HL-60/S4 treated with retinoic acid at 250 ng/mL for 4 days and 3 days (cell line): ENCODE measurements around the gene CD81.

ENCODE experiments used
- in situ Hi-C: fragments of 300-500 bp; cut with MboI; formaldehyde crosslinking; loops from 2 replicates; pipeline ENCODE4 v1.7.0; 2022; ENCODE audit warnings: low sequenced_read_pairs

CD81 gene

DNA sequence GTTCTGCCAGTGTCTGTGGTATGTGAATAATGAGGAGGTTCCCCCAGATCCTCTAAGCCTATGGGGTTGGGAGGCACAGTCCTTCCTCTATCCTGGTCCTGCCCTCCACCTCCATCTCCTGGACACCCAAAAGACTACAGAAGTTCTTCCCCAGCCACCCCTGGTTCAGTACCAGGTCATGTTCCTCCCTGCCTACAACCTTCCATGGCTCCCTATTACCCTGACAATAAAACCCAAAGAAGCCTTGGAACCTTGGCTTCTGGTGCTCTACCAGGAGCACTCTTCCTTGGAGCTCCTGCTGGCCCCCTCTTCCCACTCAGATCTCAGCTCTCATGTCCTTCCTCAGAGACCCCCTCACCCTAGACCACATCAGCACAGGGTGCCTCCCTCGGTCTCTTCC is 54.3 kb downstream of the CD81 start:
- in situ Hi-C loops = no loop called here

DNA sequence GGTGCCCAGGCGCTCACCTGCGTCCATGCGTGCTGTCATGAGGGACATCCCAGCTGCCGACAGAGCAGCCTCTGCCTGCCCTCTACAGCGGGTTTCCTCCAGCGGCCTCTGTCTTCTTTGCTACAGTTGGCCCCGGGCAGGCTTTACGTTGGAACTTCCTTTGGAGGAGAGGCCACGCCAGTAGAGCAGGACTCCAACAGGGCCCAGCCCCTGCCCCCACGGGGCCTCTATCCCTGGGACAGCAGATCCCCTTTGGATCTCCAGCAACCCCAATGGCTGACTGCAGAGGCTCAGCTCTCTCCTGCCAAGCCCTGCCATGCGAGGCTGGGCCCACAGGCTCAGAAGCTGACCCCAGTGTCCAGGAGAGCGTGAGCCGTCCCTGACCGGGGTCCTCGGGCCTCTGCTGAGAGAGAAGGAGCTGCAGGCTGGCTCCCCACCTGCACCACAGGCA is 55.1 kb downstream of the CD81 start:
- in situ Hi-C loops = no loop called here

DNA sequence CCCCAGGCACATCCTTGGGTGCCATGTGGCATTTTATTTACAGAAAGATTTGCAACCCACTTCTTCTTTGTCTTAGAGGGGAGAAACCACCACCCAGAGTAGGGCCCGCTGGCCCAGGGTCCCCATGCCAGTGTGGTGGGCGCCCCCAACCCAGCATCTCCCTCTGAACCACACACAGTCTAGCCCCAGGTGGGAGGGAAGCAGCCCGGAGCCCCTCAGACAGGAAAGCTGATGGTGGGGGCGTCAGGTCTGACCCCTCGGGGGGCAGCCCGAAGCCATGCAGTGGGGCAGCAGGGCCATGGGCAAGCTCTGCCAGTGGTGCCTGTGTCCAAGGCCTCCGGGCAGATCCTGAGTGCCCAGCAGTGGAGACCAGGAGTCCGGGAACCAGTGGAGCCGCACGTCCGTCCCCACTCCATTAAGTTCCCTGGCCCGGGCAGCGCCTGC is 55.5 kb downstream of the CD81 start:
- in situ Hi-C loops = no loop called here

DNA sequence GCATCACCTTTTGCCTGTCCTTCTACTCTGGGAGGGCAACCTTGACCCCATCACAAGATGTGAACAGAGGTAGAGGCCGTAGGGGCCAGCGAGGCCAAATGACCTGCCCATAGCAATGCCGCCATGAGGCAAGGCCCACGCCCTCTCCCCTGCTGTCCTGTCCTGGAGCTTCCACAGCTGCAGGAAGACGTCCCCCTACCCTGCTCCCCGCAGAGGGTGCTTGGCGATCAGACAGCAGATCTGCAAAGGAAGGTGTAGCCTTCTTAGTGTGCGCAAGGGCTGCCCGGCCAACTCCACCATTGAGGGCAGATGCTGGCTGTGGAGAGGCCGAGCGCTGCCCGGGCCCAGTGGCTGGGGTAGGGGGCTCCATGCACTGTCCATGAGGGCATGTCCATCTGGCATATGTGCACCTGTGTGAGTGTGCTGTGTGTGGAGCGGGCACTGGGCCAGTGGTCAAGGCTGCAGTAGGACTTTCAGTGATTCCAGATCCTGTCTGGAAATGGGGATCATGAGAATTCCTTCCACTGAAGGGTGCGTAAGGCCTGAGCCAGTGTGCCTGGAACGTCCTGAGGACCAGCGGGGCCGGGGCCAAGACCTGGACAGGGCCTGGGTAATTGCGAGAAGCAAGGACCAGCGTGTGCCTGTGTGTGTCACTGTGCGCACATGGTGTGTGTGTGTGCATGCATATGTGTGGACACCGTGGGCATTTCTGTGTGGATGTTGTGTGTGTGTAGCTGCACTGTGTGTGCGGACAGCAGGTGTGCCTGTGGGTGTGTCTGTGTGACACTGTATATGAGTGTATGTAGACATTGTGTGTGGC is 56.2 kb downstream of the CD81 start:
- in situ Hi-C loops = no loop called here

DNA sequence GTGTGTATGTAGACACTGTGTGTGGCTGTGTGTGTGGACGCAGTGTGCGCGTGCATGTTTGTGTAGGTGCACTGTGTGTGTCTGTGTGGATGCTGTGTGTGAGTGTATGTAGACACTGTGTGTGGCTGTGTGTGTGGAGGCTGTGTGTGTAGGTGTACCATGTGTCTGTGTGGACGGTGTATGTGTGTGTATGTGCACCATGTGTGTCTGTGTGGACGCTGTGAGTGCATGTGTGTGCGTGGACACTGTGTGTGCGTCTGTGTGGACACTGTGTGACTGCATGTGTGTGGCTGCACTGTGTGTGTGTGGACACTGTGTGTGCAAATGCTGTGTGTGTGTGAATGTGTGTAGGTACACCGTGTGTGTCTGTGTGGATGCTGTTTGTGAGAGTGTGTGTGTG is 56.9 kb downstream of the CD81 start:
- in situ Hi-C loops = no loop called here

DNA sequence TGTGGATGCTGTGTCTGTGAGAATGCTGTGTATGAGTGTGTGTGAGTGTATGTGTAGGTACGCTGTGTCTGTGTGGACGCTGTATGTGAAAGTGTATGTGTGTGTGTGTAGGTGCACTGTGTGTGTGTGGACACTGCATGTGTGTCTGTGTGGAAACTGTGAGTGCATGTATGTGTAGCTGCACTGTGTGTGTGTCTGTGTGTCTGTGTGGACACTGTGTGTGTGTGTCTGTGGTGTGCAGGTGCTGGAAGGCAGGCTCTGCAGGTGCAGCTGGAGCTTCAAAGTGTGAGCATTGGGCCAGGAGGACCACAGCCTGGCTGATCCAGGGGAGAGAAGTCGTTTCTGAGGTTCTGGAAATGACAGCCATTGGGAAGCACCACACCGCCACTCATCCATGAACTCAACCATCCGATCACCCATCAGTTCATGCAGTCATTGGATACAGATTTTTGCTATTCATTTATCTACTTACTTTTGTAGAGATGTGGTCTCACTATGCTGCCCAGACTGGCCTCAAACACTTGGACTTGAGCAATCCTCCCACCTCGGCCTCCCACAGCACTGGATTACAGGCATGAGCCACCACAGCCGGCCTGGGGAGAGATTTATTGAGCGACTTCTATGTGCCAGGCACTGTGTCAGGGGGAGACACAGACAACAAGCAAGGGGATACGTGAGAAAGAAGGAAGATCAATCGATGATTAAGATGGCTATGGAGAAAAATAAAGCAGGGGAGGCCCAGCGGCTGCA is 57.6 kb downstream of the CD81 start:
- in situ Hi-C loops = no loop called here

DNA sequence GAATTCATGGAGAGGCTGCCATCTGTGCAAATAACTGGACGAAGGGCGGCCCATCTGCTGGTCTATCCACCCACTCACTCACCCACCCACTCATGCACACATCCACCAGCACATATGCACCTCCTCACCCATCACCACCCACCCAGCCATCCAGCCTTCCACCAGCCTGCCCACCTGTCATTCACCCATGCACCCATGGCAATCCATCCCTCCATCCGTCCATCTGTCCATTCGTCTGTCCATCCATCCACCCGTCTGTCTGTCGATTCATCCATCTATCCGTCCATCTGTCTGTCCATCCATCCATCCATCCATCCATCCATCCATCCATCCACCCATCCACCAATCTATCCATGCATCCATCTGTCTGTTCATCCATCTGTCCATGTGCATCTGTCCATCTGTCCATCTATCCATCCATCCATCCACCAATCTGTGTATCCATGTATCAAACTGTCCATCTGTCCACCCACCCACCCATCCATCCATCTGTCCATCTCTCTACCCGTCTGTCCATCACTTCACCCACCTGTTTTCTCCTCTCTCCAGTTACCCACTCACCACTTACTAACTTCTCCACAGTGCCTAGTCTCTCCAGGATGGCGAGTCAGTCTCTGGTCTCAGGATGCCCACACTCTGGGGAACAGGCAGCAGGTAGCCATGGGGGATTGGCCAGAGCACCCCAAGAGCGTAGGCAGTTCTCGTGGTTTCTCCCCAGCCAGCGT is 58.3 kb downstream of the CD81 start:
- in situ Hi-C loops = no loop called here

DNA sequence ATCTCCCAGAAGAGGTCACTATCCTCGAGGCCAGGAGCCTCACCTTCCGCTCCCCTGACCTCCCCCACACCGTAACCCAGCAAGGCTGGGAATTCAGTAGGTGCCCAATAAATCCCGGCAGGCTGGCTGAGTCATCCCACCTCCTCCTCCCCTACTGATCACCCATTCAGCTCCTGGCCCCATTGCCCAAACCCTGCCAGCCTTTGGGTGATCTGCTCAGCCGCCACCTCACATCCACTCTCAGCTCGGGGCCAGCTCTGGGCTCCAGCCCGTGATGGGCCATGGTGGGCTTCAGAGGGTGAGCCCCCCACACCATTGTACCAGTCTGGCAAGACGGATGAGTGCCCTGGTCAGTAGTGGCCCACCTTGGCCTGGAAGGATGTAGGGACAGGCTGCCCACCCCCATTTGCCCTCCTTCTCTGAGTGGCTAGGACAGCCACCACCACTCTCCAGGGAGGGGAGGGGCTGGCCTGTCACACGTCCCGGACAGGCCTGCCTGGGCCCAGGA is 59.0 kb downstream of the CD81 start:
- in situ Hi-C loops = no loop called here

DNA sequence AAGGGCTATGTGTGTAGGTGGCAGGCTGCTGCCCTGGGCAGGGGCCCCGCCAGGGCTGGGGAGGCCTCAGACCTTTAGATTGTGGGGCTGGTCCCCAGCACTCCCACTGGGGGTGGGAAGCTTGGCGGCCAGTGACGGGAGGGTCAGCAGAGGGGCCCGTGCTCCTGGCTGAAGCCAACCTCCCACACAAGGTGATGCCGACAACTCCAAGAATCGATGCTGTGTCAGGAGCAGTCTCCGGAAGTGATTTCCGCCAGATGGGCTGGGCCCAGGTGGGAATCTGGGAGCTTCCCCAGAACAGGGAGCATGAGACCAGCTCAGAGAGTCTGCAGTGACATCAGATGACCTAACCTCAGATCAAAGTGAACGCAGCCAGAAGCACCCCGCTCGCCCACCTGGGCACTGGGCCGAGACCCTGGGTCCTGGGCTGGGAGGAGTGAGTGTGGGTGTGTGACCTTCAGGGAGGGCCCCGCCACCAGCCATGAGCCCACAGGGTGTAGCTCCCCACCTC is 59.5 kb downstream of the CD81 start:
- in situ Hi-C loops = no loop called here

DNA sequence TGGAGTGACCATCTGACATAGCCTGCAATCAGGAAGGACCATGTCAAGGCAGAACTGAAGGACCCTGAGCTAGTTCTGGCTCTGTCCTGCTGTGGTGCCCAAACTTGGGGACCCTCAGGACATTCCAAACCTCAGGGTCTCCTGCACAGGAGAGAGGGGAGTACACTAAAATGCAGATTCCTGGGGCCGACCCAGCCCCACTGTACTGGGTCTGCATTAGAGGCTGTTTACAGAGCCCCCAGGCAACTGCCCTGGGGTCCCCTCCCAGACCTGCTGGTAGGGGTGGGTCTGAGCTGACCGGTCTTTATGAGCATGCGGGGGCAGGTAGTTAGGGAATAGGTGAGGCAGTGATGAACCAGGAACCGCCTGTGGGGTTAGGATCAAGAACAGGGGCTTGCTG is 60.4 kb downstream of the CD81 start:
- in situ Hi-C loops = no loop called here

DNA sequence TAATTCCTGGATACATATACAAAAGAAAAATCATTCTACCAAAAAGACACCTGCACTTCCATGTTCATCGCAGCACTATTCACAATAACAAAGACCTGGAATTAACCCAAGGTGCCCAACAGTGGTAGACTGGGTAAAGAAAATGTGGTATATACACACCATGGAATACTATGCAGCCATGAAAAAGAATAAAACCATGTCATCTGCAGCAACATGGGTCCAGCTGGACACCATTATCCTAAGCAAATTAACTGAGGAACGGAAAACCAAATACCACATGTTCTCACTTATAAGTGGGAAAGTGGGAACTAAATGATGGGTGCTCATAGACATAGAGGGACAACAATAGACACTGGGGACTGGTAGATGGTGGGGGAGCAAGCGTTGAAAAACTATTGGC is 62.7 kb downstream of the CD81 start:
- in situ Hi-C loops = no loop called here

DNA sequence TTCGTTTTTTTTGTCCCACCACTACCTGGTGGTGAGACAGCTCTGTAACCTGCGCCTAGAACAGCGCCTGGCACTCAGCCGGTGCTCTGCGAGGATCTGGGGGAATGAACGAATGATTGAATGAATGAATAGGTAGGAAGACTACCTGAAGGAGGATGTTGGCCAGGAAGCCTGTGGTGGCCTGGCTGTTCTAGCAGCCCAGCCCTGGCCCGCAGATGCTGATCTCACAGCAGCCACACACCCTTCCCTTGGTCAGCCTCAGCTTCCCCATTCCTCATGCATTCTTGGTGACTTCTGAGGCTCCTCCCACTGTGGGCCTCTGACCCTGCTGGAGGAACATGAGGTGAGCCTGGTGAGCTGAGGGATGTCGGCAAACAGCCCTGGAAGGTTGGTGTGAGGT is 63.5 kb downstream of the CD81 start:
- in situ Hi-C loops = no loop called here

DNA sequence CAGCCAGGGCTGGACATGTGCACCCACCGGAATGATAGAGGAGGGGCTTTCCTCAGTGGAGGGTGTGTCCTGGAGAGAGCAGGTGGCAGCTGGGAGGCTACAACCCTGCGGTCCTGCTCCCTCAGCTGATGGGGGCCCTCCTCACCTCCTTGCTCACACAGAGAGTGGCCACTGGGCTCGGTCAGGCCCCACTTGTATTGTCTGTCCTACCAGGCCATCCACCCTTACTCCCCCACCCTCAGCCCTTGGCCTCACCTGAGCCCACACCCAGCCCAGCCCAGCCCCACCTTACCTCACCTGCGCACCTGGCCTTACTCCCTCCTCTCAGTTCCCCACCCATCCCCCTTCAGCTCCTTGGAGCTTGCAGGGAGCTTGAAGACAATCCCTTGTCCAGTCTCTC is 64.1 kb downstream of the CD81 start:
- in situ Hi-C loops = no loop called here

DNA sequence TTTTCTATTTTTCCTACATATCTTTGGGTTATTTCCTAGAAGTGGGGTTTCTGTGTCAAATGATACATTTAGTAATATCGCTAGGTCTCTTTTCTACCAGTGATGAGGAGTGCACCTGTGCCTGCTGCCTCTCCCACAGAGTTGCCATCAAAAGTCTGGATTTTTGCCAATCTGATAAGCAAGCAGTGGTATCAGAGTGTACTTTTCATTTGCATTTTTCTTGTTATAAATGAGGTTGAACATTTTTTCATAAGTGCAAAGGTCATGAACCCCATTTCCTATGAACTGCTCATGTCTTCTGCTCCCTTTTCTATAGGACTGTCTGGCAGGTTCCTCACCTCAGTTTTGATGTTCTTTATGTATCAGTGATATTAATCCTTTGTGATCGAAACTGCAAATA is 65.5 kb downstream of the CD81 start:
- in situ Hi-C loops = no loop called here

DNA sequence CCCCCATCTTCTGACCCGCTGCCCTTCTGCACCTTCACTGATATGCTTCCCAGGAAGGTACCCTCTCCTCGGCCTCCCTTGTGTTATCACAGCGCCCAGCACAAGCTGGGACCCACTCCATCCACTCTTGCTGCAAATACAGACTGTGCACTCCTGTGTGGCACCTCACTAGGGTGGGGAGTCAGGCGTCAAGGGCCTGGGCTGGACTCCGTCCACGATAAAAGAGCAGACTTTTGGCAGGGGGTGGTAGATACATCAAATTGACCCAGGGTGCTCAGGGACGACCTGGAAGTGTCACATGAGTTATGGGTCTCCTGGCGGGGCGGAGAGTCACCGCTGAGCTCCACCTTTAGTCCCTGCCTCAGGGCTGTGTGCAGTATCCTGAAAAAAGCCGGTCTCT is 66.3 kb downstream of the CD81 start:
- in situ Hi-C loops = no loop called here

DNA sequence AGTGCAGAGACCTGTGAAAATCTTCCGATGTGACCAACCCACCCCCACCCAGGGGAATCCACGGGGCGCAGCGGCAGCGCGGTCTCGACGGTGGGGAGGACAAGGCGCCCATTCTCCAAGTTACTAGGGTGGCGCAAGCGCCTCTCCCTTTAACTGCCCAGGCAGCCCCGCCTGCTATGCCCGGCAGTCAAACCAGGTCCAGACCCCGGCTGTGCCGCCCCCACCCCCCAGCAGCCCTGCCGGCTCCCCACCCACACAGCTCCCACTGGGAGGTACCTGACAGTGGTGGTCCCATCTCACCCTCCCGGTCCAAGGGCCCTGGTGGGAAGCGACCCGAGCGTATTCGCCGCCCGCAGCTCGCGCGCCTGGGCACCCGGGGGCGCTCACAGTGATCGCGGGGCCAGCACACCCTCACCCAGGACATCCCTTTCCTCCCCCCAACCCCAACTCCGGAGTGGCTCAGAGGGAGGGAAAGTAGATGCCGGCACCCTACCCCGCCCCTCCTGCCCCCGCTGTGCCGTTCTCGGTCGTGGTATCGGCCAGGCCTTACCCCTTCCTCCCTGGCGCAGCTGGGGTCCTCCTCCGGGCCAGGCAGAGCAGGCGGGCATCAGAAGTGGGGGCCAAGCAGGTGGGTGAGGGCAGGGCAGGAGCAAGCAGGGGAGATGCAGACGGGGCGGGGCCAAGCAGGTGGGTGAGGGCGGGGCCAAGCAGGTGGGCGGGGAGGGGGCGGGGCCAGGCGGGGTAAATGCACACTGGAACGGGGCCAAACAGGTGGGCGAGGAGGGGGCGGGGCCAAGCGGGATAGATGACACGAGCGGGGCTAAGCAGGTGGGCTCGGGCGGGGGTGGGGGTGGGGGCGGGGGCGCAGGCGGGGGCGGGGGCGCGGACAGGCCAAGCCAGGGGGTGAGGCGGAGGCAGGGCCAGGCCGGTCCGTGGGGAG is 67.0 kb downstream of the CD81 start, which contains the start of gene TRPM5:
Gene TRPM5, minus strand, starts transcription at position 634 of the 940 bp plus-strand sequence. CDS start 21,478 bp downstream, outside the sequence.
- in situ Hi-C loops = no loop called here

DNA sequence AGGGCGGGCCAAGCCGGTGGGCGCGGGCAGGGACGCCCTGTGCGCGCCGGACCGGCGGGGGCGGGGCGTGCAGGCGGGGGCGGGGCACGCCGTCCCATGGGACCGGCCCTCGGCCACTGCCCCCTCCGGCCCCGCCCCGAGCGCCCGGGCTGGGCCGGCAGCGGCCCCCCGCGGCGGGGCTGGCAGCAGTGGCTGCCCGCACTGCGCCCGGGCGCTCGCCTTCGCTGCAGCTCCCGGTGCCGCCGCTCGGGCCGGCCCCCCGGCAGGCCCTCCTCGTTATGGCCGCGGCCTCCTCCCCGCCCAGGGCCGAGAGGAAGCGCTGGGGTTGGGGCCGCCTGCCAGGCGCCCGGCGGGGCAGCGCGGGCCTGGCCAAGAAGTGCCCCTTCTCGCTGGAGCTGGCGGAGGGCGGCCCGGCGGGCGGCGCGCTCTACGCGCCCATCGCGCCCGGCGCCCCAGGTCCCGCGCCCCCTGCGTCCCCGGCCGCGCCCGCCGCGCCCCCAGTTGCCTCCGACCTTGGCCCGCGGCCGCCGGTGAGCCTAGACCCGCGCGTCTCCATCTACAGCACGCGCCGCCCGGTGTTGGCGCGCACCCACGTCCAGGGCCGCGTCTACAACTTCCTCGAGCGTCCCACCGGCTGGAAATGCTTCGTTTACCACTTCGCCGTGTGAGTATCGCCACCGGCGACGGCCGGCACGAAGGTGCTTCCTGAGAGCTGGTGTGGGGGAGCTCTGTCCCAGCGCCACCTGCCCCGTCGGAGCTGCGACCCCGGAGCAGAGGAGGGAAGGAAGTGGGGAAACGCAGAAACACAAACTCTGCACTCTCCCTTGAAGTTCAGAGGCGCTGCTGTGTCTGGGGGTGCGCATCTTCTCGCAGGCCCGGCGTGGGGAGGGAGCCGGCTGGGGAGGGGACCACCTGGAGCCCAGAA is 68.0 kb downstream of the CD81 start, which contains the start of gene KCNQ1:
Gene KCNQ1, plus strand, starts transcription at position 188 of the 925 bp plus-strand sequence. Its CDS starts 91 bp downstream, at position 279.
- in situ Hi-C loops = no loop called here

DNA sequence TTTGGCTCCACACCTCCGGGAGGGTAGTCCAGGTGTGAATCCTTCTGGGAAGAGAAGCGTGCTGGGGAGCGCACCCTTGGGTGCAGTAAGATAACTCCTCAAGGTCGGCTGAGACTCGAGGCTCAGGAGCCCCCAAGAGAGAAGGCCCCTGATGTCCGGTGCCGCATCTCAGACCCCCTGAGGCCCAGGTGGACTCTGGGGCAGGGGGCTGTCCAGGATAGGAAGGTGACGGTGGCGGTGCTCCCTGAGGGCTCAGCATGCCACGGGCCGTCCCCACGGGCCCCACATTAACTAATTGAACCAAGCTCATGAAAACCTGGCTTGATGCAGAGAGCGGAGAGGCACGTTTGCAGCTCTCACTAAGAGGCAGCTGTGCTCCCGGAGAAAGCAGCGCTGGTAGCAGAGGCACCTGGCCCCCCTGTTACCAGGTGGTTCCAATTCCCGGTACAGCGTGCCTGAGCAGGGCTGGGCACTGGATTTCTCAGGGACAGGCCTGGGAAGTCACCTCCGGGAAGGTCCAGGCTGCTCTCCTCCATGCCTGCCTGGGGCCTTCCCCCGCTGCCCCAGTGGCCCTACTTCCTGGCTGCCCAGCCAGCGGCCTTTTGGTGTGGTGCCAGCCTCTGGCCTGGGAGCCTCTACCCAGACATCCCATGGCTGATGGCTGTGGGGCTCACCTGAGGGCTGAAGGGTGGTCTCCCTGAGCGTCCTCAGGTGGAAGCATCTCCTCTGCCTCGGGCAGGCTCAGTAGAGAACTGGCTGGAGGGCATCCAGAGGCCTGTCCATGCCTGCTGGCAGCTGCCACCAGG is 68.8 kb downstream of the CD81 start:
- in situ Hi-C loops = no loop called here
